Anterior cingulate cortex (tissue), 58 donors: Measurements from ENCODE around the gene AP4S1.

Source experiments
- DNase-seq, 58 donors: peaks; one replicate each; lab custom pipeline; 2025; lab: John Stamatoyannopoulos, UW

The AP4S1 gene, protein sequence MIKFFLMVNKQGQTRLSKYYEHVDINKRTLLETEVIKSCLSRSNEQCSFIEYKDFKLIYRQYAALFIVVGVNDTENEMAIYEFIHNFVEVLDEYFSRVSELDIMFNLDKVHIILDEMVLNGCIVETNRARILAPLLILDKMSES

DNA sequence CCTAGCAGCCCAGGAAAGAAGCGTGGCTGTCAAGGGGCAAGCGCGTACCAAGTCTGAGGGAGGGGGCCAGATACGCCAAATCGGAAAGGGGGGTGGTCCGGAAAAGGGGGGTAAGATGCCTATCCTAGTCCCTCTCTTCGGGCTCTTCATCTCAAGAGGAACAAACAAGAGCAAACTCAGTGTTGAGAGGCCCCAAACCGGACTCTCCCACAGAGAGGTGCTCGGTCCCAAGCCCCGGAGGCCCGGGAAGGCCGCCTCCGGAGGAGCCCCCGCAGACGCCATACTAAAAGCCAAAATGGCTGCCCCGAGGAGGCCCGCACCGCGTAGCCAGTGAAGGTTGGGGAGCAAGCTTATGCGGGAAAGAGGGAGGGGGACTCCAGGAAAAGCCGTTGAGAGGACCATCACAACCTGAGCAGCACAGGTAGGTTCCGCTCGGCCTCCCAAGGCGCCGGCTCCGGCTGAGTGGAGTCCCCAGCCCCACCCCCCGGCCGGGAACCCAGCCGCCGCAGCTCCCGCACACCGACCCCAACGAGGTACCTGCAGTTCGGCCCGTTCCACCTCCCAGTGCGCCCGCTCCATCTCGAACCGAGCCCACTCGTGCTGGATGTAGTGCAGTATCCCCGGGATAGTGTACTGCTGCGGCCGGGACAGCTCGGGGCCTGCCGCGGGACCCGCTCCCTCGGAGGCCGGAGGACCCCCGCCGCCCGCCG is at the start of gene AP4S1:
TSS of gene AP4S1 (plus strand) at position 283 of the 710 bp plus-strand sequence. CDS start 40,548 bp downstream, outside the sequence.
- peak in 54 of 58 donors; percentile 4 to 80 (median 52) for DNase-seq

DNA sequence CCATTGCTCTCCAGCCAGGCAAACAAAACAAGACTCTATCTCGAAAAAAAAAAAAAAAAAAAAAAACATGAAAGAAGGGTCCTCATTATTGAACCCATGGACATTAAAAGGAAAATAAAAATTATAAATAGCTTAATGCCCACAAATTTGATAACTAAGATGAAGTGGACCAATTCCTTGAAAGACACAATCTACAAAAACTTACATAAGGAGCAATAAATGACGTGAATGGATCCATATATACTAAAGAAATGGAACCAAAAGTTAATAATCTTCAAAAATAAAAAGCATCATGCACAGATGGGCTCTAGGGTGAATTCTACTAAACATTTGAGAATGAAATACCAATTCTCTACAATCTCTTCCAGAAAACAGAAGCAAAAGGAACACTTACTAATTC is 47.7 kb upstream of the AP4S1 start:
- no peak for DNase-seq

DNA sequence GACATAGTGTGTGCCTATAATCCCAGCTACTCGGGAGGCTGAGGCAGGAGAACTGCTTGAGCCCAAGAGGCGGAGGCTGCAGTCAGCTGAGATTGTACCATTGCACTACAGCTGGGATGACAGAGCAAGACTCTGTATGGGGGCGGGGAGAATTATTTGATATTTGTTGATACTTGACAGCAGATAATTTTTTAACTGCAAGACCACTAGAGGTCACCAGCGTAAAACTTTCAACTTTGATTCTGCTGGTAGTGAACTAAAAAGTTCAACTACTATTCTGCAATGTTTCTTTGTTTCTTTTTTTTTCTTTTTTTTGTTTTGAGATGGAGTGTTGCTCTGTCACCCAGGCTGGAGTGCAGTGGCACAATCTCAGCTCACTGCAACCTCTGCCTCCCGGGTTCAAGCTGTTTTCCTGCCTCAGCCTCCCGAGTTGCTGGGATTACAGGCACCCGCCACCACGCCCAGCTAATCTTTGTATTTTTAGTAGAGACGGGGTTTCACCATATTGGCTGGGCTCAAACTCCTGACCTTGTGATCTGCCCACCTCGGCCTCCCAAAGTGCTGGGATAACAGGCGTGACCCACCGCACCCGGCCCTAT is 45.2 kb upstream of the AP4S1 start:
- peak in 5 of 58 donors; percentile 1 to 40 (median 10) for DNase-seq

DNA sequence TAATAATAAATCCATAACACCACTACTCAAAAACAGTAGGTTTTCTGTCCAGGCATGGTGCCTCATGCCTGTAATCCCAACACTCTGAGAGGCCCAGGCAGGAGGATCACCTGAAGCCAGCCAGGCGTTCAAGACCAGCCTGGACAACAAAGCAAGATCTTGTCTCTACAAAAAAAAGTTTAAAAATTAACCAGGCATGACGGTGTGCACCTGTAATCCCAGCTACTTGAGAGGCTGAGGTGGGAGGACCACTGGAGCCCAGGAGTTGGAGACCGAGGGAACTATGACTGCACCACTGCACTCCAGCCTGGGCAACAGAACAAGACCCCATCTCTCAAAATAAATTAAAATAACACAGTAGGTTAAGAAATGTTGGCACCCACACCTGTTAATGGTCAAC is 44.5 kb upstream of the AP4S1 start:
- no peak for DNase-seq

DNA sequence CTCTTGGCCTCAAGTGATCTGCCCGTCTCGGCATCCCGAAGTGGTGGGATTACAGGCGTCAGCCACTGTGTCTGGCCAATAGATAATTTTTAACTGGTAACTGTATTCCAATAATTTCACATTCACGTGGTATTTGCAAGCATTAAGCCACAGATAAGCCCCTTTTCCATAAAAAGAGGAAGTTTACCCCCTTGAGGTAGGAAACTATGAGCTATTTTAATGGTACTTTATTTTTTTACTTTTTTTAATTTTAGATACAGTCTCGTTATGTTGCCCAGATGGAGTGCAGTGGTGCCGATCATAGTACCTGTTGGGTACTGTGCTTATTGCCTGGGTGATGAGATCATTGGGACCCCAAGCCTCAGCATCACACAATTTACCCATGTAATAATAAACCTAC is 42.9 kb upstream of the AP4S1 start:
- no peak for DNase-seq

DNA sequence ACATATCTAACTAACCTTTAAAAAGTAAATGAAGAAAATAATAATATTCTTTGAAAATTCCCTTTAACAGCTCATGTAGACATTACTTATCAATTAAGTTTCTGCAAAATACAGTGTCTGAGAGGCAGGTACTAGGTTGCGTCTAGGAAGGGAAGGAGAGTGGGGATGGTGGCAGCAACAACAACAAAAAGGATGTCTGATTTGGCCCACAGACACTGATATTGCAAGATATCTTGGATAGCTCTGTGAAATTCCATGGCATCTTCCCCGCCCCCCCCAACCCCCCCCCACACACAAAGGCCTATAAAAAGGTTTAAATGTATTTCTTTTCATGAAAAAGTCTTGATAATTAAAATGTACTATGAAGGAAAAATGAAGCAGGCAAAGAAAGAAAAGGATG is 41.6 kb upstream of the AP4S1 start:
- DNase-seq: no peak

DNA sequence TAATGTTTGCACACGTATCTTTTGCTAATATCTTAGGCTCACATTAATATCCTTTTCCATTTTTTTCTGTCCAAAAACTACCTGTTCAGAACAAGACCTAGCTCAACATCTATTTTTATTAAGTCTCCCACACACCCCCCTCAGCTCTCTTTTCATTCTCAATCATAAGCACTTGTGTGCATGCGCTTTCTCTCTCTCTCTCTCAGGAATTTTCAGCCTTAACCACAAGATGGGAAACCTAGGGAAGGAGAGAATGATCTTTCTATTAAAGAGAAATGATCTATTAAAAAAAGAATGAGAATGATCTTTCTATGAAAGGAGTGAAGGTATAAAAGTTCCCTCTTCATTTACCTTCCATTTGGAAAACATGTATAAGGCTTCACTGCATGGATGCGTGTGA is 39.7 kb upstream of the AP4S1 start:
- no peak for DNase-seq

DNA sequence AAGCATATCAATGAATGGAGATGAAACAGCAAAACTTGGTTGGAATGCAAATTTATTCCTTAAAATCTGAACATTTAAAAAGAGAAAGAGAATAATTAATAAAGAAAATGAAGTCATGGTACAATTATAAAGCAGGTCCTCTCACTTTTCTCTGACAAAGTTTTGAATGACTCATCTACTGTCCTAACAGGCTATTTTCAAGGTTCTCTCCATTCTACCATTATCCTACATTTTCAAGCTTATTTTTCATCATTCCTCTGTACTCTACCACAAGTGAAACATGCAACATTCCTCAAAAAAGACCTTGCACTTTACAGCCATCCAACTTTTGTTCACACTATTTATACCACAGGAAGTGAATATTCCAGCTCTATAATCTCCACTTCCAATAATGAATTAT is 36.9 kb upstream of the AP4S1 start:
- no peak for DNase-seq

DNA sequence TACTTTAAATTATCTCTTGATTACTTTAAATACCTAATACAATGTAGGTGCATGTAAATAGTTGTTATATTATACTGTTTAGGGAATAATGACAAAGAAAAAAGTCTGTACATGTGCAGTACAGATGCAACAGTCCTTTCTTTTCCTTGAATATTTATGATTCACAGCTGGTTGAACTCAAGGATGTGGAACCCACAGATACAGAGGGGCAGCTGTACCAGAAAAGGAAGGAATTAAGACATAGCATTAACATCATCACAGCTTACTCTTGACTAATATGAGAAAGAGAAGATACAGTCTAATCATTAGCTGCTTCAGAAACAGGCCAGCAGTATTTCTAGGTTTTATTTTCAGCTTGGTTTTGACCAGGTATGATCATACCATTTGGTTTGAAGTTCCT is 34.7 kb upstream of the AP4S1 start:
- no peak for DNase-seq

DNA sequence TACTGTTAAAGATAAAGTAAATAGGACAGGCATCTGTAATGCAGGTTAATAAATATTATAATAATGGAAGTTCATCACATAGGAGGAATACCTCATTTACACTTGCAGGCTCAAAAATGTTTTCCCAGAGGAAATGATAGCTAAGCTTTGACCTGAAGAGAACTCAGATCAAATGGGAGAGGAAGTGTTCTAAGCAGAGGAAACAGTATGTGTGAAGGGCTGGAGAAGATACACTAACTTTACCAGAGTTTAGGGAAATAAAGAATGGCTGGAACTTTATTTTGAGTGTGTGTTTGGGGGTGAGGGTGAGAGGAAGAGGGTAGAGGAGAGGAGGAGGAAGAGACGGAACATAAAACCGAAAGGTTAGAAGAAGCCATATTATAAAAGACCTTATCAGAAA is 34.0 kb upstream of the AP4S1 start:
- DNase-seq: no peak

DNA sequence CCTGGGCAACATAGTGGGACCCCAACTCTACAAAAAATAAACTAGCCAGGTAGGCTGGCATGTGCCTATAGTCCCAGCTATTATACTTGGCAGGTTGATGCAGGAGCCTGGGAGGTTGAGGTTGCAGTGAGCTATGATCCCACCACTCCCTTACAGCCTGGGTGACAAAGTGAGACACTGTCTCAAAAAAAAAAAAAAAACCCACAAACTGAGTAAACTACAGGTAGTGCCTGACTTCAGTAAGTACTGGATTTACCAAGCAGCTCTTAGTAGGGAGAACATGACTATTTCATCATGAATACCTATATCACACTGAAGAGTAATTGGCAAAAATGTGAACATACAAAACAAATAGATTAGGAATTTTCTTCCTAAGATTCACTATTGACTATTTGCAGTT is 32.4 kb upstream of the AP4S1 start:
- no peak for DNase-seq

DNA sequence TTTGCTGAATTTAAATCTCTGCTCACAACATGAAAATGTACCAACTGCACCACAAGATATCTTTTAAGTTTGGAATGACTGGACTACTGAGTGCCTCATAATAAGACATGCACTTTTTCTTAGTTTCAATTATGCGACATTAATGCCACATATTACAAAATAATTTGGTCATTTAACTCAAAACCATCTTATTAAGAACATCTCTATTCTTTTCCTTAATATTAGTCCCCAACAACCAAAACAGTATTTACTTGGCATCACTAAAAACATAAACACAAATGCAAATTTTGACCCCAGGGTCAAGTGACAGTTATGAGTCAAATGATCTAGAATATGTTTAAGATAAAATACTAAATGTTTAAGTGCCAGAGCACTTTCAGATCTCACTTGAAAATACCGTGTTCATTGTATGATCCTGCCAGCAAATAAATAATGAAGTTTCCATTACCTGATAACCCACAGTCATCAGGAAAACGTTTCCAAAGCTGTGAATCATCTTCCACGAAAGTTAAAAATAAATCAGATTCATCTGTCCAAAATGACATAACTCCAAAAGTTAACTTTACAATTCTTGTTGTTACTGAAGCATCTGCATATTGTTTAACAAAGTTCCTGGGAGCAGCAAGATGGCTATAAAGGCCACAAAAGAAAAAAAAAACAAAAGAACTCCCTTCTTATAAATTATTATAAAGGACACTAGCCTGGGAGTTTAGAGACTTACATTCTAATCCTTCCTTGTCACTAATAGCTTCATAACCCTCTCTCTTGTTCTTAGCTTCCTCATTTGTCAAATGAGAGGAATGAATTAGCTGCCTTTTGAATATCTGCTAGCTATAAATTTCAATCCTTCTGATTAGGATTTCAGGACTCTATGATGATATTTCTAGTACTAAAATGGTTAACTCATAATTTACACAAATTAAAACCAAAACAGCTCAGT is 30.5 kb upstream of the AP4S1 start:
- no peak for DNase-seq

DNA sequence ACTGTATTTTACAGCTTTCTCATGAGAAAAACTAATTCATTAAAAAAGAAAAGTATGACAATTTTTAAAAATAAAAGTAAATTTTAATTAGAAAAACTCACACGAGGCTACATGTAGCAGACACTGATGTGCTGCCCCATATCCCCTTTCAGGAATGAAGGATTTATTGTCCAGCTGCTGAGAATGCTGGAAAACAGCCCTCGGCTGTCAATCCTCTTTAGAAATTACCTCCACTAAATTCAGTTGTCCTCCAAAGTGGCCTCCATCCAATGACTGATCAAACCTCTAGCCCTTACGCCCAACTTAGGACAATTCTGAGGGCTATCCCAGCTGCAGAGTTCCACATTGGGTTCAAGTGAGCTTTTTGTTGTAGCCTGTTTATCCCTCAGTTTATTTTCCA is 29.8 kb upstream of the AP4S1 start:
- no peak for DNase-seq

DNA sequence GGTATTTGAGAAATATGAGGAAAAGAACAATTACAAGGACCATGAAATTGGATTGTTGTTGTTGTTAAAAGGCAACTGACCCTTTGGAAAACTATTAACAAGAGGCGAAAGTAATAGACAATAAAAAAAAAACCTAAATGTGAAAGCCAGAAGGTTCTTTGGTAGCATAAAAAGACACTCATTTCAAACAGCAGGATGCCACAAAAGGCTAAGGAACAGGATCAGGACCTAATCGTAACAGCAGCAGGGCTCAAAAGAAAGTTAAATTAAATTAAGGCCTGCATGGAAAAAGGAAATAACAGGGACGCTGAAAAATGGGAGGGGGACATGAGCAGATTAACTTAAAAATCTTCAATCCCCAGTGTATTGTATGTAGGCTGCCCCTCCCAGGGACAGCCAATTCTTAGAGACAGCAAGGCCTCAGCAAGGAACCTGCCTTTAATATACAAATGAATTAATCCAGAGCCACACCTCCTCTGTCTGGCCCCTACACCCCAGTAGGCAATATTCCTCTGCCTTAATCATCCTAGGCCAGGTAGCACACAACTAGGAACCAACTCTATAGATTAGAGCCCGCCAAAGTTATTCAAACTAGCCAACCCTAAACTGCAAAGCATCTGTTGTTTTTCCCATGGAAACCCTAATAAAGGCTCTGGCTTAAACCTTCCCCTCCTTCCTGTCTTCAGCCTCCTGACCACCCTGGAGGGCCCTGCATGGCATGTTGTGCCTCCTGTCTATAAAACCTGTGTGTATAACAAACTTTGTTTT is 28.4 kb upstream of the AP4S1 start:
- DNase-seq: no peak

DNA sequence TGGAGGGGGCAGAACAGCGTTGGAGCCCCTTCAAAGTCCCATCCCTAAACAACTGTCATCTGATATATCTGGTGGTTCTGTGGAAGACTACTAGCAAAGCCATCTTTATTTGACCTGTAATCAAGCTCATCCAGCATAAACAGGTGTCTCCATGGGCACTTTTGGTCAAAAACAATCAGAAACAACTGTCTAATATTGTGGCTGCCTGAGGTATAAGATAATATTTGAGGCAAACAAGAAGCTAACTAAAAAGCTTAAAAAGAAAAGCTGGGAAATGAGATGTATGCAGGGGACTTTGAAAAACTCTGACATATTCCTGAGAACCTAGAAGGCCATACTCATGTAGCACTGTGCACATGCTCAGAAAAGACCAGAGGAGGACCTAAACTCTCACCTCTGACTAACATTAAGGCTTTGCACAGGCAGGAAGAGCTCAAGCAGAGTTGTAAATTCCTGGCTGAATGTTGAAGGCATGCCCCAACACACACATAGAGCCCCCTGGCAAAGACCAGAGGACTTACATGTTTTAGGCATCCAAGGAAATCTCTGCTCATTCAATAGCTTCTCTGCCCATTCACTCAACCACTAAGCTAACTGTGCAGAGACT is 27.2 kb upstream of the AP4S1 start:
- no peak for DNase-seq

DNA sequence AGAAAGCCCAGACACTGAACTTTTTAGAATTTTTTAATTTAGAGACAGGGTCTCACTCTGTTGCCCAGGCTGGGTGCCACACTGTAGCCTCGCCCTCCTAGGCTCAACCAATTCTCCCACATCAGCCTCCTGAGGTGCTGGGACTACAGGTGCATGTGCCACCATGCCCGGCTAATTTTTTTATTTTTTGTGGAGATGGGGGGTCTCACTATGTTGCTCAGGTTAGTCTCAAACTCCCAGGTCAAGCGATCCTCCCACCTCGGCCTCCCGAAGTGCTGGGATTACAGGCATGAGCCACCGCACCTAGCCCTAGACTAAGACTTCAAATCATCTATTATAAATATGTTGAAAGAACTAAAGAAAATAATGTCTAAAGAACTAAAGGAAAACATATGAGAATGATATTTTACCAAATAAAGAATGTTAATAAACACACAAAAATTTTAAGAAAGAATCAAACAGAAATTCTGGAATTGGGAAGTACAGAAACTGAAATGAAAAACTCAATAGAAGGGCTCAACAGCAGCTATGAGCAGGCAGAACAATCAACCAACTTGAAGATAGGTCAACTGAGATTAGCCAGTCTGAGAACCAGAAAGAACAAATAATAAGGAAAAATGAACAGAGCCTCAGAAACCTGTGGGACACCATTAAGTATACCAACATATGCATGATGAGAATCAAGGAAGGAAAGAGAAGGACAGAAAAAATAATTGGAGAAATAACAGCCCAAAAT is 26.2 kb upstream of the AP4S1 start:
- DNase-seq: no peak

DNA sequence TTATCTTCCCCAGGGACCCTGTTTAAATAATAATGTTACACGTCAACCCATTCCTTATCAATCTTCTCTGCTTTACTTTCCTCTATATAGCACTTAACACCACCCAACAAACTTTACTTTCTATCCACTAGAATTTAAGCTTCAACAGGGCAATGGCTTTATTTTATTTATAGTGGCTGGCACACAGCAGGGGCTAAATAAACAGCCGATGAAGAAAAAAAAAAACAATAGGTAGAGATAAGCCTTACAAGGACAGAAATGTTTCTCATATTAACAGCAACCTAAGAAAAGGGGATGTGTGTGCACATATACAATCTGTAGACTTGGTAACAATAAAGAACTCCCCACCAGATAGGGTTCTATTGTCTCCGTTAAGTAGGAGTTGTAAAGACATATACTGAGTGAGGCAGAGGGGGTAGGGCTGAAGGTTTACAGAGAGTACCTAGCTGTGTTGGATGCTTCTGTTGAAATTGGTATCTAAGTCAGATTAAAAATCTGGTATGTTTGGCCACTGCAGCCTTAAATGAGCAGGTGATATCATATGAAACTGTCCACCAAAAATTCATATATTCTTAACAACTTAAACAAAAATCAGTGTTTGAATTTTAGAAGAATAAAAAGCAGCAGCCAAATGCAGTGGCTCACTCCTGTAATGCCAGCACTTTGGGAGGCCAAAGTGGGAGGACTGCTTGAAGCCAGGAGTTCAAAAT is 24.7 kb upstream of the AP4S1 start:
- DNase-seq: no peak

DNA sequence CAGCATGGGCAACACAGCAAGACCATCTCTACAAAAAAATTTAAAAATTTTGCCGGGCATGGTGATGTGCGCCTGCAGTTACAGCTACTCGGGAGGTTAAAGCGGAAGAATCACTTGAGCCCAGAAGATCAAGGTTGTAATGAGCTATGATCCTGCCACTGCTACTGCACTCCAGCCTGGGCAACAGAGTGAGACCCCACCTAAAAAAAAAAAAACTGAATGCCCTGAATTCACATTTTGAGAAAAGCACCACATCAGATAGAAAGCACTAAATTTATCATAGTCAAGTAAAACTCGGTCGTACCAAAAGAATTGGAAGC is 24.1 kb upstream of the AP4S1 start:
- DNase-seq: no peak

DNA sequence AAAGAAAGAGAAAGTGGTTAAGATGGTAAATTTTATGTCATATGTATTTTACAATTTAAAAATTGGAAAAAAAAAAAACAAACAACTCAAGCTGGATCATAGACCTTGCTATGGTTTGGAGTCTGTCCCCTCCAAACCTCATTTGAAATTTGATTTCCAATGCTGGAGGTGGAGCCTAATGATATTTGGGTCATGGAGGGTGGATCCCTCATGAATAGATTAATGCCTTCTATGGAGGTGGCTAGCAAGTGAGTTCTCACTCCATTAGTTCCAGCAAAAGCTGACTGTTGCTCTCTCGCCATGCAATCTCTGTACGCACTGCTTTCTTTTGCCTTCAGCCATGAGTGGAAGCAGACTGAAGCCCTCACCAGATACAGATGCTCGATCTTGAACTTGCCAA is 22.2 kb upstream of the AP4S1 start:
- DNase-seq: no peak
